ENCODE measurements around the gene MRNIP. TPM values are rescaled to one million over a fixed set of nuclear protein-coding genes. Genes with fewer than 3 reads are reported as not detected.

The MRNIP gene
- total and polyA plus RNA-seq, 2 of the 8 experiments (the other 6 are each of a cell fraction or from before 2014, with no cell fraction given): 29.6 TPM

DNA sequence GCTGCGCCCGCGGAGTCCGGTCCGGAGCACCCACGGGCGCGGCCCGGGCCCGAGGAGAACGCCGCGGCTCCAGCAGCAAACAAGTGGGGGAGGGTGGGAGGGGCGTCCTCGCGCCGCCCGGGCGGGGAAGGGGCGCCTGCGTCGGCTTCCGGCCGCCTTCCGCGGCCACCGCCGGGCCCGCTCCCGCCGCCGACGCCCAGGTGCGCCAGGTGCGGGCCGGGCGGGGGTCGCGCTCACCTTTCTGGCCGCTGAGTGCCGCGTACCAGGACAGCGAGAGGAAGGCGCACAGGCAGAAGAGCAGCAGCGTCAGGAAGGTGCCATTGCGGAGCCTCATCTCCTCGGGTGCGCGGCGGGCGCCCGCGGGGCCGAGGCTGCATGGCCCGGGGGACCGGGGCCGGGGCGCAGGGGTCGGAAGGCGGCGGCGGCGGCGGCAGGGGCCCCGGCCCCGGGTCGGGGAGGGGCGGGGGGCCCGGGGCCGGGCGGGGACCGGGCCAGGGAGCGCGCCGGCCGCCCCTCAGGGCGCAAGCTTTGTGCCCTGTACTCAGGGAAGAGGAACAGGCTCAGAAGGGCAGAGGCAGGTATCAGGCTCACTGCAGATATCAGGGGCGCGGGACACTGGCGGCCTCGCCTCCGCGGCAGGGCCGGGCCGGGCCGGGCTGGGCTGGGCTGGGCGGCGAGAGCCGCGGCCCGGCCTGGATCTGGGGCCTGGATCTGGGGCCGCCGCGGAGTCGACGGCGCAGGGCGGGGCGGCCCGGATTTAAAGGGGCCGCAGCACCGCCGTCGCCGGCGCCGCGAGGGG lies 52.2 kb downstream of the MRNIP start, which contains the start of gene MGAT4B:
Gene MGAT4B (minus strand): TSS at position 617 of the 799 bp plus-strand sequence. CDS start 283 bp downstream, at position 334.
- Histone ChIP-seq H3K79me1 (ENCODE audit: low read depth, low read length) (peaks cover 11% of the 10 kb centered on the region), H3K79me2 (ENCODE audit: control insufficient read depth in 1 of 2, insufficient read depth in 2 of 2, low read length in 2 of 2) (peaks cover 0 to 22% of the 10 kb centered on the region in 2 experiments; a peak in 2 of 4 replicates), H2BK12ac (ENCODE audit: low read depth, low read length) (no peak within 1 kb of the TSS; the same call in 1 of the 2 replicates), H2BK15ac (ENCODE audit: low read length) (no peak within 1 kb of the TSS), H3K4me3 (ENCODE audit: extremely low read depth in 1 of 4, insufficient read depth in 2 of 4, low read depth in 3 of 4, low read length in 4 of 4) (peak within 1 kb of the TSS; percentile 58 to 78 (median 66)), H4K20me1 (replicated peaks in 1 of 2; ENCODE audit: control insufficient read depth in 1 of 2, insufficient read depth in 2 of 2, low read length in 2 of 2) (peaks cover 4 to 18% of the 10 kb centered on the region in 2 experiments), H3K18ac (ENCODE audit: extremely low read depth, low read length) (peak within 1 kb of the TSS; percentile 71), H3K56ac (replicated peaks; ENCODE audit: insufficient read length, low read depth, low read length) (peak within 1 kb of the TSS; percentile 30), H3K36me3 (ENCODE audit: control insufficient read depth in 2 of 4, insufficient read depth in 4 of 4, low read length in 3 of 4) (peaks cover 0 to under 1% (median 0%) of the 10 kb centered on the region in 4 experiments; a peak in 1 of 8 replicates), H3K4me2 (ENCODE audit: insufficient read depth in 1 of 2, low read depth in 2 of 2, low read length in 2 of 2) (peak within 1 kb of the TSS; percentile 75 to 82), H3K27ac (ENCODE audit: low read depth, low read length) (peak within 1 kb of the TSS; percentile 75; the same call in 1 of the 2 replicates), H3K4ac (replicated peaks; ENCODE audit: insufficient read length, low read depth, low read length) (no peak within 1 kb of the TSS), H2BK20ac (ENCODE audit: low read length) (no peak within 1 kb of the TSS), H3K27me3 (replicated peaks in 1 of 4; ENCODE audit: control insufficient read depth in 3 of 4, extremely low read depth in 1 of 4, insufficient read depth in 3 of 4, low read length in 3 of 4) (no peaks in the 10 kb centered on the region), H3K23me2 (ENCODE audit: low read depth, low read length) (peaks cover 10% of the 10 kb centered on the region; the same call in 1 of the 2 replicates), H2BK120ac (replicated peaks; ENCODE audit: low read depth, low read length) (no peak within 1 kb of the TSS), H2AFZ (ENCODE audit: low read length) (no peak within 1 kb of the TSS), H3K14ac (ENCODE audit: insufficient read length) (no peak within 1 kb of the TSS), H4K8ac (ENCODE audit: extremely low read depth, insufficient read depth, low read length) (peak within 1 kb of the TSS; percentile 85), H3K4me1 (replicated peaks in 1 of 4; ENCODE audit: control insufficient read depth in 3 of 4, insufficient read depth in 4 of 4, low read length in 3 of 4) (peaks cover 0 to 31% (median 29%) of the 10 kb centered on the region in 4 experiments; a peak in 6 of 7 replicates), H3K9ac (replicated peaks in 1 of 4; ENCODE audit: extremely low read depth in 1 of 4, low read depth in 3 of 4, low read length in 3 of 4) (peak within 1 kb of the TSS in 3 of 4 experiments; percentile 58 to 77 (median 75); a peak in 5 of 7 replicates), H4K91ac (replicated peaks; ENCODE audit: insufficient read length, low read length) (peak within 1 kb of the TSS; percentile 97), H3K9me3 (ENCODE audit: insufficient read depth in 2 of 2, low read depth in 1 of 2, low read length in 1 of 2) (no peaks in the 10 kb centered on the region), H2BK5ac (ENCODE audit: low read depth, low read length) (peak within 1 kb of the TSS; percentile 85; the same call in 1 of the 2 replicates), H2AK5ac (ENCODE audit: low read depth, low read length) (no peak within 1 kb of the TSS), H3K23ac (ENCODE audit: insufficient read length) (no peak within 1 kb of the TSS), H4K5ac (ENCODE audit: insufficient read length, low read depth, low read length) (peak within 1 kb of the TSS; percentile 84)
- CTCF ChIA-PET (ENCODE audit: partially characterized antibody): interaction anchor here (0.9 to 1.4 kb wide), 3 partner anchors 9 to 31 kb away, joined by 3 to 6 read pairs (median 4); partner anchors contain the start of gene SQSTM1
- DNase-seq (ENCODE audit: low read depth in 1 of 2, low spot score in 2 of 2) (peak in 1 of 2 experiments; percentile 78), FAIRE-seq (no peak)
- 0% methylated on average over 3 of the region's 108 CpGs; no CpG with 5 or more reads in 1 of the 2 experiments for WGBS, 2 experiments (ENCODE audit: extremely low coverage in 1 of 2, insufficient coverage in 1 of 2, insufficient read length in 1 of 2, insufficient replicate concordance in 2 of 2, low coverage in 1 of 2, low lambda C conversion rate in 2 of 2, missing lambda C conversion rate in 1 of 2)
- POLR2A ChIA-PET (ENCODE audit: partially characterized antibody): interaction anchor here (0.6 to 16.9 kb wide), 6 partner anchors 10 to 183 kb away, joined by 3 to 207 read pairs (median 4); partner anchors contain the start of genes HNRNPH1, LTC4S and SQSTM1
- TF ChIP-seq POLR2AphosphoS5 (IDR thresholded peaks at IDR 0.05; ENCODE audit: low read depth, low read length) (peak; percentile 73; the same call in 1 of the 2 replicates), TBP (IDR thresholded peaks at IDR 0.05; ENCODE audit: low read depth, low read length) (peak; percentile 38; the same call in 1 of the 2 replicates), CREB1 (IDR thresholded peaks at IDR 0.05) (peak; percentile 20; the same call in 1 of the 2 replicates), ZNF274 (IDR thresholded peaks at IDR 0.05; ENCODE audit: borderline replicate concordance, extremely low read depth, low read length) (no peak), TAF1 (IDR thresholded peaks at IDR 0.05; ENCODE audit: low read depth, low read length) (peak; percentile 84), GABPA (IDR thresholded peaks at IDR 0.05; ENCODE audit: borderline replicate concordance, insufficient read depth, low read length) (no peak), SRF (IDR thresholded peaks at IDR 0.05; ENCODE audit: low read depth, low read length) (0 out of 2 replicates have a peak, but pooled peaks have one; percentile 13), SP1 (IDR thresholded peaks at IDR 0.05; ENCODE audit: low read depth, low read length) (peak; percentile 84)
- TF ChIP-seq, protein P1, sequence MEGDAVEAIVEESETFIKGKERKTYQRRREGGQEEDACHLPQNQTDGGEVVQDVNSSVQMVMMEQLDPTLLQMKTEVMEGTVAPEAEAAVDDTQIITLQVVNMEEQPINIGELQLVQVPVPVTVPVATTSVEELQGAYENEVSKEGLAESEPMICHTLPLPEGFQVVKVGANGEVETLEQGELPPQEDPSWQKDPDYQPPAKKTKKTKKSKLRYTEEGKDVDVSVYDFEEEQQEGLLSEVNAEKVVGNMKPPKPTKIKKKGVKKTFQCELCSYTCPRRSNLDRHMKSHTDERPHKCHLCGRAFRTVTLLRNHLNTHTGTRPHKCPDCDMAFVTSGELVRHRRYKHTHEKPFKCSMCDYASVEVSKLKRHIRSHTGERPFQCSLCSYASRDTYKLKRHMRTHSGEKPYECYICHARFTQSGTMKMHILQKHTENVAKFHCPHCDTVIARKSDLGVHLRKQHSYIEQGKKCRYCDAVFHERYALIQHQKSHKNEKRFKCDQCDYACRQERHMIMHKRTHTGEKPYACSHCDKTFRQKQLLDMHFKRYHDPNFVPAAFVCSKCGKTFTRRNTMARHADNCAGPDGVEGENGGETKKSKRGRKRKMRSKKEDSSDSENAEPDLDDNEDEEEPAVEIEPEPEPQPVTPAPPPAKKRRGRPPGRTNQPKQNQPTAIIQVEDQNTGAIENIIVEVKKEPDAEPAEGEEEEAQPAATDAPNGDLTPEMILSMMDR (IDR thresholded peaks at IDR 0.05; ENCODE audit: control extremely low read depth in 1 of 3, insufficient read depth in 1 of 3, low read depth in 1 of 3, low read length in 3 of 3): no peak

Measured in H1 (cell line).